Measurements from ENCODE around the gene C1orf159.

DNA sequence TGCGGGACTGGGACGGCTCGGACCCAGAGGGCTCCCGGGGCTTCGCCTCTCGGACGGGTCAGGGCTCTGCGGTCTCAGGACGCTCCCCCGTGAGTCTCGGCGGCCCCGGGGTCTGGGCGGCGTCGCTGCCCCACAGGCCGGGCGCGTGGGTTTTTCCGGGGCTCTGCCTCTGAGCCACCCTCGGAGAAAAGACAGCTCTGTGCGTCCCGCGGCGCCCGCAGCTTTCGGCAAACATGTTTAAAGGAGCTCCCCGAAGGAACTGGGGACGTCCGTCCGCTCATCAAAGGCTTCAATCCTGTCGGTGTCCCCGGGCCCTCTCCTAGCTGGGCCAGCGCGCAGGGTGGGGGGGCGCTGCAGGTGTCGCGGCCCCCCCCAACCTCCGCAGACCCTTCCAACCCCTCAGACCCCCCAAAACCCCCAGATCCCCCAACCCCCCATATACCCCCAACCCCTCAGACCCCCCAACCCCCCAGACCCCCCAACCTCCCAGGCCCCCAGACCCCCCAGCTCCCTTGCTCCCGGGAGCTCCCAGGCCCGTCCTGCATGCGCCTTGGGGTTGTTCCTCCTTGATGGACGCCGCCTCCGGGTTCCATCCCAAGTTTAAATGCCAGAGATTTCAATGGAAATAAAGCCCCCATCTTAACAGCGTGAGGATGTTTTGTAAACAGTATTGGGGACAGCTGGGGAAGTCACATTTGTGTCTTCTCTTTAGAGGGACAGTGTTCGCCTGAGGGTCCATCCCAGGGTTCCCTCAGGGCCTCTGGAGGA, 996 bp upstream of the C1orf159 start:
- TF ChIP-seq SRF (IDR thresholded peaks at IDR 0.05; ENCODE audit: low read depth, low read length) (no peak), POLR2AphosphoS5 (IDR thresholded peaks at IDR 0.05; ENCODE audit: low read depth, low read length) (no peak), EGR1 (IDR thresholded peaks at IDR 0.05; ENCODE audit: borderline replicate concordance, low read depth, low read length) (no peak), GABPA (IDR thresholded peaks at IDR 0.05; ENCODE audit: borderline replicate concordance, insufficient read depth, low read length) (0 out of 2 replicates have a peak, but pooled peaks have one; percentile 37), POLR2A (IDR thresholded peaks at IDR 0.05; ENCODE audit: control extremely low read depth in 1 of 2, low read depth in 2 of 2, low read length in 2 of 2) (no peak), ZNF274 (IDR thresholded peaks at IDR 0.05; ENCODE audit: borderline replicate concordance, extremely low read depth, low read length) (no peak)
- TF ChIP-seq, protein P1, sequence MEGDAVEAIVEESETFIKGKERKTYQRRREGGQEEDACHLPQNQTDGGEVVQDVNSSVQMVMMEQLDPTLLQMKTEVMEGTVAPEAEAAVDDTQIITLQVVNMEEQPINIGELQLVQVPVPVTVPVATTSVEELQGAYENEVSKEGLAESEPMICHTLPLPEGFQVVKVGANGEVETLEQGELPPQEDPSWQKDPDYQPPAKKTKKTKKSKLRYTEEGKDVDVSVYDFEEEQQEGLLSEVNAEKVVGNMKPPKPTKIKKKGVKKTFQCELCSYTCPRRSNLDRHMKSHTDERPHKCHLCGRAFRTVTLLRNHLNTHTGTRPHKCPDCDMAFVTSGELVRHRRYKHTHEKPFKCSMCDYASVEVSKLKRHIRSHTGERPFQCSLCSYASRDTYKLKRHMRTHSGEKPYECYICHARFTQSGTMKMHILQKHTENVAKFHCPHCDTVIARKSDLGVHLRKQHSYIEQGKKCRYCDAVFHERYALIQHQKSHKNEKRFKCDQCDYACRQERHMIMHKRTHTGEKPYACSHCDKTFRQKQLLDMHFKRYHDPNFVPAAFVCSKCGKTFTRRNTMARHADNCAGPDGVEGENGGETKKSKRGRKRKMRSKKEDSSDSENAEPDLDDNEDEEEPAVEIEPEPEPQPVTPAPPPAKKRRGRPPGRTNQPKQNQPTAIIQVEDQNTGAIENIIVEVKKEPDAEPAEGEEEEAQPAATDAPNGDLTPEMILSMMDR (IDR thresholded peaks at IDR 0.05; ENCODE audit: control extremely low read depth in 1 of 3, insufficient read depth in 1 of 3, low read depth in 1 of 3, low read length in 3 of 3): no peak

Measured in H1 (cell line).